A673 (cell line): Measurements from ENCODE around the gene TMEM273. TPM values are rescaled to one million over a fixed set of nuclear protein-coding genes. Genes with fewer than 3 reads are reported as not detected.

Source experiments
- BruUV-seq: library from RNA; stranded (reverse); fragments of 400-500 nt; replicated peaks from 2 replicates; lab custom pipeline; 2021; lab: Mats Ljungman, UMichigan
- CTCF ChIA-PET: fragments of 300-600 bp; sonication (Branson Sonifier 250); formaldehyde crosslinking; loops from one replicate; lab custom pipeline; 2022; ENCODE audit warnings: antibody characterized with exemption; lab: Charles Lee
- POLR2A ChIA-PET: fragments of 300-600 bp; sonication (Branson Sonifier 250); formaldehyde crosslinking; loops from one replicate; lab custom pipeline; 2022; ENCODE audit warnings: antibody characterized with exemption; ENCODE audit not compliant: low non-redundant PET; lab: Charles Lee
- DNase-seq: peaks from one replicate; pipeline ENCODE4 v3.0.0-alpha.2; 2015; ENCODE audit warnings: low spot score
- H3K27ac ChIP-seq: fragments of 200-600 bp; sonication (generic); 2 replicates; pipeline ENCODE4 v1.5.1; 2016; ENCODE audit warnings: mixed run types, low read depth, mild to moderate bottlenecking, mixed read lengths, antibody characterized with exemption, low read length; ENCODE audit not compliant: poor library complexity, severe bottlenecking
- H3K27me3 ChIP-seq: fragments of 200-600 bp; sonication (generic); replicated peaks from 2 replicates; pipeline ENCODE4 v1.6.1; 2017; ENCODE audit warnings: mixed run types, low read depth, mild to moderate bottlenecking, mixed read lengths, antibody characterized with exemption, low read length; ENCODE audit not compliant: insufficient read depth, poor library complexity
- H3K36me3 ChIP-seq: fragments of 200-600 bp; sonication (generic); 2 replicates; pipeline ENCODE4 v1.6.1; 2016; ENCODE audit warnings: mixed run types, mild to moderate bottlenecking, mixed read lengths, antibody characterized with exemption, low read length; ENCODE audit not compliant: insufficient read depth, poor library complexity, severe bottlenecking
- H3K4me1 ChIP-seq: fragments of 200-600 bp; sonication (generic); 2 replicates; pipeline ENCODE4 v1.6.1; 2017; ENCODE audit warnings: mixed run types, mild to moderate bottlenecking, mixed read lengths, antibody characterized with exemption, low read length; ENCODE audit not compliant: insufficient read depth, poor library complexity, severe bottlenecking
- H3K4me3 ChIP-seq: fragments of 200-600 bp; sonication (generic); 2 replicates; pipeline ENCODE4 v1.5.1; 2016; ENCODE audit warnings: low read depth, mixed run types, mild to moderate bottlenecking, mixed read lengths, low read length; ENCODE audit not compliant: poor library complexity, severe bottlenecking
- H3K9me3 ChIP-seq: fragments of 200-600 bp; sonication (generic); 2 replicates; pipeline ENCODE4 v1.6.1; 2016; ENCODE audit warnings: mixed run types, low read depth, mild to moderate bottlenecking, mixed read lengths, antibody characterized with exemption, low read length; ENCODE audit not compliant: poor library complexity, severe bottlenecking
- EZH2 ChIP-seq: fragments of 200-600 bp; sonication (generic); IDR thresholded peaks from 2 replicates; pipeline ENCODE4 v1.6.1; 2017; ENCODE audit warnings: borderline replicate concordance, low read depth, mild to moderate bottlenecking, mixed read lengths, antibody characterized with exemption, low read length; ENCODE audit not compliant: poor library complexity, severe bottlenecking
- intact Hi-C: fragments of 100-400 bp; cut with micrococcal nuclease; formaldehyde crosslinking; loops from one replicate; pipeline ENCODE4 v1.10.0; 2022; ENCODE audit not compliant: unreplicated experiment
- total RNA-seq: library from RNA; stranded (reverse); gene quantifications from 2 replicates; pipeline ENCODE4 v1.2.3, GENCODE V29; 2021
- TF ChIP-seq, protein P1 (sequence below): fragments of 300-800, 200-600 bp; sonication (generic); conservative IDR thresholded peaks from 2 replicates; pipeline ENCODE4 v1.5.1; 2017; ENCODE audit warnings: low read depth, mild to moderate bottlenecking, antibody characterized with exemption, low read length, moderate library complexity, mixed read lengths

The TMEM273 gene
- total RNA-seq, 1 experiment from 2014 or later, result not detected

DNA sequence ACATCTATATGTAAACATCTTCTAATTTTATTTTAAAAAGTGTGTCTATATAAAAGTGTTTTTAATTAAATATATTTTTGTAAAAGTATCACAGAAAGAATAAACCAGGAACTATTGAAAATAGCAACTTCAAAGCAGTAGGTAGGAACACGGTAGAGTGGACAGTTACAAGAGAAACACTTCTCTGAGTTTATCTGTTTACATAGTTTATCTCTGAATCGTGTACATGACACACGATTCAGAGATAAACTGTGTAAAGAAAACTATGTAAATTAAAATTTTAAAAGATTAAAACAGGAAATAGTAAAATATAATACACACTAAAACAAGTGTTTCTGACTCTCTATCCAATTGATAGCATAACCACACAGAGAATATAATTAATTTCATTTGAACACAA lies 29.3 kb downstream of the TMEM273 start:
- no TSS peak for BruUV-seq
- TF ChIP-seq, protein P1, sequence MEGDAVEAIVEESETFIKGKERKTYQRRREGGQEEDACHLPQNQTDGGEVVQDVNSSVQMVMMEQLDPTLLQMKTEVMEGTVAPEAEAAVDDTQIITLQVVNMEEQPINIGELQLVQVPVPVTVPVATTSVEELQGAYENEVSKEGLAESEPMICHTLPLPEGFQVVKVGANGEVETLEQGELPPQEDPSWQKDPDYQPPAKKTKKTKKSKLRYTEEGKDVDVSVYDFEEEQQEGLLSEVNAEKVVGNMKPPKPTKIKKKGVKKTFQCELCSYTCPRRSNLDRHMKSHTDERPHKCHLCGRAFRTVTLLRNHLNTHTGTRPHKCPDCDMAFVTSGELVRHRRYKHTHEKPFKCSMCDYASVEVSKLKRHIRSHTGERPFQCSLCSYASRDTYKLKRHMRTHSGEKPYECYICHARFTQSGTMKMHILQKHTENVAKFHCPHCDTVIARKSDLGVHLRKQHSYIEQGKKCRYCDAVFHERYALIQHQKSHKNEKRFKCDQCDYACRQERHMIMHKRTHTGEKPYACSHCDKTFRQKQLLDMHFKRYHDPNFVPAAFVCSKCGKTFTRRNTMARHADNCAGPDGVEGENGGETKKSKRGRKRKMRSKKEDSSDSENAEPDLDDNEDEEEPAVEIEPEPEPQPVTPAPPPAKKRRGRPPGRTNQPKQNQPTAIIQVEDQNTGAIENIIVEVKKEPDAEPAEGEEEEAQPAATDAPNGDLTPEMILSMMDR, result no peak
- no peak for TF ChIP-seq EZH2
- Histone ChIP-seq H3K27me3 (peaks cover 46% of the 10 kb centered on the region), H3K27ac (no peak overlapping the region), H3K4me1 (no peaks in the 10 kb centered on the region), H3K36me3 (no peaks in the 10 kb centered on the region), H3K9me3 (no peaks in the 10 kb centered on the region), H3K4me3 (no peak overlapping the region)
- ChIA-PET CTCF (no interaction called here), POLR2A (no interaction called here)
- DNase-seq, result no peak
- intact Hi-C loops, result no loop called here

DNA sequence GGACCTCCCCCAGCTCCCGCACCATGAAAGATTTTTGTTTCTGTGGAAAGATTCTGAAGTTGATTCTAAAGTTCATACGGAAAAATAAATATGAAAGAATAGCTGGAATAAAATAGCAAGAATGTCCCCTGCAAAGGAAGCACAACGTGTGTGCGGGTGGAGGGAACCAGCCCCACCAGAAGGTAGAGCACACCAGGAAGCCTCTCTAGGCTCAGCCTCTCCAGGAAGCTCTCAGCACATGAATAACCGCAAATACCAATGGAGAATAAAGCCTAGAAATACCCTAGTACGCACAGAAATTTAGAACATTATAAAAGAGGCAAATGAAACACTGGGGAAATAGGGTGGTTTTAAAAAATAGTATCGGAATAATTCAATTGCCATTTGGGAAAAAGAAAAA lies 29.8 kb downstream of the TMEM273 start:
- no peaks in the 10 kb centered on the region for H3K4me1 ChIP-seq
- BruUV-seq, result no TSS peak
- ChIA-PET POLR2A (no interaction called here), CTCF (no interaction called here)
- TF ChIP-seq, protein P1, result no peak
- no peak for TF ChIP-seq EZH2
- H3K27ac ChIP-seq, result no peak overlapping the region
- no peak for DNase-seq
- no peak overlapping the region for H3K4me3 ChIP-seq
- H3K36me3 ChIP-seq, result no peaks in the 10 kb centered on the region
- H3K27me3 ChIP-seq, result peaks cover 46% of the 10 kb centered on the region
- intact Hi-C loops, result no loop called here
- no peaks in the 10 kb centered on the region for H3K9me3 ChIP-seq

DNA sequence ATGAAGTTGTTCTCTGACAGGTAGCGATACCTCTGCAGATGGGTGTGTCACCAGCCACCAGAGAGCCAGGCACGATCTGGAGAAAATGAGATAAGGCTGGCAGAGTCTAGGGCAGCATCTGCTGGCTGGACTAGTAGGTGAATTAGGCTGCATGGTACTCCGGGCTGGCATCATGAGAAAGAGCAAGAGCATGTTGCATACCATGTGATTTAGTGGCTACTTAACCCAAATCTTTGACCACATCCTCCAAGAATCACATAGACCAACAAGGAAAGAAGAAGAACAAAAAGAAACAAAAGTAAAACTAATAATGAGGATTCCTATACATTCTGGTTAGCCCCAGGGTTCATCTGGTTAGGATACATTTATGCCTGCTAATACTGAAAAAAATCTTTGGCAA lies 31.0 kb downstream of the TMEM273 start:
- no peak overlapping the region for H3K27ac ChIP-seq
- POLR2A ChIA-PET, result no interaction called here

More for the DNA sequence above, 31.0 kb downstream of the TMEM273 start:
- intact Hi-C loops, result no loop called here
- no peaks in the 10 kb centered on the region for H3K36me3 ChIP-seq
- BruUV-seq, result no TSS peak
- H3K4me1 ChIP-seq, result no peaks in the 10 kb centered on the region
- peaks cover 56% of the 10 kb centered on the region for H3K27me3 ChIP-seq
- no peak overlapping the region for H3K4me3 ChIP-seq
- TF ChIP-seq, protein P1, result no peak
- TF ChIP-seq EZH2, result no peak
- DNase-seq, result no peak
- no peaks in the 10 kb centered on the region for H3K9me3 ChIP-seq
- CTCF ChIA-PET, result no interaction called here
